Naive B cell (primary cell): ENCODE data around the gene UBASH3B. TPM values are rescaled to one million over a fixed set of nuclear protein-coding genes. Genes with fewer than 3 reads are reported as not detected.
A peak's percentile ranks its signal among the peaks of the same experiment; 100 is the strongest.

Experiments
- ATAC-seq, 2 donors: fragments of 150-1000 bp; cut with Tn5 transposase; 2 replicates each; pipeline ENCODE4 v1.10.0; 2021; ENCODE audit warnings: low read depth in 2 of 2, mild to moderate bottlenecking in 2 of 2, moderate library complexity in 2 of 2
- DNase-seq: peaks from one replicate; pipeline ENCODE4 v3.0.0; 2022
- H3K27ac Mint-ChIP-seq, 6 donors: one replicate each; pipeline ENCODE4 v1.8.0; 2020 to 2022; ENCODE audit warnings: mild to moderate bottlenecking in 6 of 6, mixed read lengths in 6 of 6, moderate library complexity in 5 of 6, inconsistent platforms in 2 of 6
- H3K27me3 Mint-ChIP-seq, 3 donors: one replicate each; pipeline ENCODE4 v1.8.0; 2021 to 2022; ENCODE audit warnings: mixed read lengths in 3 of 3, mild to moderate bottlenecking in 1 of 3
- H3K36me3 Mint-ChIP-seq, 2 donors: one replicate each; pipeline ENCODE4 v1.8.0; 2020 to 2022; ENCODE audit warnings: mixed read lengths in 2 of 2, inconsistent platforms in 1 of 2, mild to moderate bottlenecking in 1 of 2
- H3K4me1 Mint-ChIP-seq, 3 donors: one replicate each; pipeline ENCODE4 v1.8.0; 2020 to 2022; ENCODE audit warnings: mixed read lengths in 3 of 3, inconsistent platforms in 1 of 3, mild to moderate bottlenecking in 1 of 3, moderate library complexity in 1 of 3
- H3K4me3 Mint-ChIP-seq, 8 donors: one replicate each; pipeline ENCODE4 v1.8.0; 2020 to 2022; ENCODE audit warnings: mild to moderate bottlenecking in 8 of 8, mixed read lengths in 8 of 8, moderate library complexity in 8 of 8, inconsistent platforms in 2 of 8
- H3K9me3 Mint-ChIP-seq, 7 donors: one replicate each; pipeline ENCODE4 v1.8.0; 2020 to 2022; ENCODE audit warnings: mixed read lengths in 7 of 7, mild to moderate bottlenecking in 5 of 7, inconsistent platforms in 2 of 7, moderate library complexity in 1 of 7
- polyA plus RNA-seq, 6 donors: library from polyadenylated mRNA; unstranded; fragments of 300-500 nt; fragmentation: Illumina TruSeq; gene quantifications; one replicate each; pipeline ENCODE4 v1.2.3, GENCODE V29; 2021; ENCODE audit warnings: low read depth in 6 of 6

The UBASH3B gene
- polyA plus RNA-seq, 6 donors from 2014 or later = 2.2 to 5.5 (median 3.9) TPM

- Mint-ChIP-seq H3K4me3 (peak overlapping the region in 3 of 8 donors; percentile 66 to 94 (median 68)), H3K36me3 (no peaks in the 10 kb centered on the region), H3K27ac (no peak overlapping the region), H3K27me3 (peaks cover 12 to 23% (median 21%) of the 10 kb centered on the region in 3 donors), H3K4me1 (peaks cover 4 to 26% (median 23%) of the 10 kb centered on the region in 3 donors), H3K9me3 (no peaks in the 10 kb centered on the region)
- DNase-seq (no peak), ATAC-seq (no peak)
Measured at GRCh38 chr11:122653916-122654585, 1.5 kb upstream of the UBASH3B start.

GRCh38 chr11:122656073-122656630 lies 630 bp downstream of the UBASH3B start:
- ATAC-seq (peak; percentile 52 to 58), DNase-seq (no peak)
- H3K27me3 Mint-ChIP-seq = peaks cover 12 to 21% (median 19%) of the 10 kb centered on the region in 3 donors
- H3K27ac Mint-ChIP-seq = peak overlapping the region; percentile 78 to 95 (median 88)
- H3K4me1 Mint-ChIP-seq = peaks cover 15 to 46% (median 35%) of the 10 kb centered on the region in 3 donors
- H3K4me3 Mint-ChIP-seq = peak overlapping the region; percentile 93 to 98 (median 96)
- H3K36me3 Mint-ChIP-seq = no peaks in the 10 kb centered on the region
- no peaks in the 10 kb centered on the region for H3K9me3 Mint-ChIP-seq

- ATAC-seq = peak; percentile 59 to 67
- no peaks in the 10 kb centered on the region for H3K9me3 Mint-ChIP-seq
- H3K36me3 Mint-ChIP-seq = no peaks in the 10 kb centered on the region
- DNase-seq = peak; percentile 52
- peaks cover 15 to 47% (median 35%) of the 10 kb centered on the region in 3 donors for H3K4me1 Mint-ChIP-seq
- peaks cover 12 to 21% (median 19%) of the 10 kb centered on the region in 3 donors for H3K27me3 Mint-ChIP-seq
- peak overlapping the region; percentile 78 to 95 (median 87) for H3K27ac Mint-ChIP-seq
- H3K4me3 Mint-ChIP-seq = peak overlapping the region; percentile 93 to 98 (median 96)
Measured at GRCh38 chr11:122656631-122657101, 1.1 kb downstream of the UBASH3B start.

- Mint-ChIP-seq H3K27ac (peak overlapping the region in 2 of 6 donors; percentile 12 to 37), H3K27me3 (peaks cover 3 to 4% (median 3%) of the 10 kb centered on the region in 3 donors), H3K4me1 (peaks cover 14 to 51% (median 37%) of the 10 kb centered on the region in 3 donors), H3K9me3 (no peaks in the 10 kb centered on the region), H3K4me3 (peak overlapping the region in 1 of 8 donors; percentile 10), H3K36me3 (no peaks in the 10 kb centered on the region)
- ATAC-seq (no peak), DNase-seq (no peak)
Measured at GRCh38 chr11:122659676-122660554, 4.4 kb downstream of the UBASH3B start.

GRCh38 chr11:122661182-122661945 lies 5.8 kb downstream of the UBASH3B start:
- Mint-ChIP-seq H3K27me3 (peaks cover 0 to under 1% (median 0%) of the 10 kb centered on the region in 3 donors), H3K4me3 (no peak overlapping the region), H3K36me3 (no peaks in the 10 kb centered on the region), H3K4me1 (peaks cover 11 to 52% (median 38%) of the 10 kb centered on the region in 3 donors), H3K9me3 (no peaks in the 10 kb centered on the region), H3K27ac (no peak overlapping the region)
- ATAC-seq = no peak
- DNase-seq = no peak

- H3K27me3 Mint-ChIP-seq = peaks cover 0 to 8% (median 5%) of the 10 kb centered on the region in 3 donors
- no peak overlapping the region for H3K4me3 Mint-ChIP-seq
- H3K9me3 Mint-ChIP-seq = peaks cover 0 to 1% (median 0%) of the 10 kb centered on the region in 7 donors
- peak overlapping the region in 2 of 6 donors; percentile 15 to 26 for H3K27ac Mint-ChIP-seq
- H3K36me3 Mint-ChIP-seq = no peaks in the 10 kb centered on the region
- no peak for DNase-seq
- no peak for ATAC-seq
- peaks cover 17 to 44% (median 39%) of the 10 kb centered on the region in 3 donors for H3K4me1 Mint-ChIP-seq
Measured at GRCh38 chr11:122663056-122663740, 7.7 kb downstream of the UBASH3B start.

- Mint-ChIP-seq H3K4me1 (peaks cover 22 to 49% (median 44%) of the 10 kb centered on the region in 3 donors), H3K36me3 (no peaks in the 10 kb centered on the region), H3K4me3 (no peak overlapping the region), H3K27me3 (peaks cover 0 to 8% (median 5%) of the 10 kb centered on the region in 3 donors), H3K9me3 (peaks cover 0 to 1% (median 0%) of the 10 kb centered on the region in 7 donors), H3K27ac (peak overlapping the region in 2 of 6 donors; percentile 15 to 67)
- no peak for DNase-seq
- ATAC-seq = no peak
Measured at GRCh38 chr11:122663764-122664163, 8.2 kb downstream of the UBASH3B start.

GRCh38 chr11:122664188-122664587 lies 8.7 kb downstream of the UBASH3B start:
- no peak overlapping the region for H3K4me3 Mint-ChIP-seq
- H3K9me3 Mint-ChIP-seq = peaks cover 0 to 4% (median 2%) of the 10 kb centered on the region in 7 donors
- H3K4me1 Mint-ChIP-seq = peaks cover 24 to 53% (median 48%) of the 10 kb centered on the region in 3 donors
- H3K27me3 Mint-ChIP-seq = peaks cover 3 to 12% (median 5%) of the 10 kb centered on the region in 3 donors
- peak overlapping the region in 1 of 6 donors; percentile 67 for H3K27ac Mint-ChIP-seq
- ATAC-seq (no peak), DNase-seq (no peak)
- peaks cover 2 to 4% of the 10 kb centered on the region in 2 donors for H3K36me3 Mint-ChIP-seq

GRCh38 chr11:122665861-122666260 lies 10.3 kb downstream of the UBASH3B start:
- H3K36me3 Mint-ChIP-seq = peaks cover 4 to 8% of the 10 kb centered on the region in 2 donors
- H3K4me3 Mint-ChIP-seq = no peak overlapping the region
- peaks cover 0 to 7% (median 5%) of the 10 kb centered on the region in 7 donors for H3K9me3 Mint-ChIP-seq
- DNase-seq (no peak), ATAC-seq (no peak)
- H3K27me3 Mint-ChIP-seq = peaks cover 14 to 24% (median 15%) of the 10 kb centered on the region in 3 donors
- peaks cover 16 to 49% (median 47%) of the 10 kb centered on the region in 3 donors for H3K4me1 Mint-ChIP-seq
- no peak overlapping the region for H3K27ac Mint-ChIP-seq

- ATAC-seq (peak in 1 of 2 donors; percentile 44), DNase-seq (no peak)
- Mint-ChIP-seq H3K27me3 (peaks cover 14 to 24% (median 15%) of the 10 kb centered on the region in 3 donors), H3K27ac (peak overlapping the region in 1 of 6 donors; percentile 50), H3K36me3 (peaks cover 4 to 8% of the 10 kb centered on the region in 2 donors), H3K4me1 (peaks cover 21 to 55% (median 53%) of the 10 kb centered on the region in 3 donors), H3K9me3 (peaks cover 0 to 7% (median 5%) of the 10 kb centered on the region in 7 donors), H3K4me3 (peak overlapping the region in 3 of 8 donors; percentile 13 to 65 (median 26))
Measured at GRCh38 chr11:122666743-122667142, 11.2 kb downstream of the UBASH3B start.

- peak in 1 of 2 donors; percentile 42 for ATAC-seq
Measured at GRCh38 chr11:122668562-122669090, 13.1 kb downstream of the UBASH3B start.

More at GRCh38 chr11:122668562-122669090, 13.1 kb downstream of the UBASH3B start:
- peak overlapping the region in 3 of 8 donors; percentile 3 to 39 (median 7) for H3K4me3 Mint-ChIP-seq
- H3K27ac Mint-ChIP-seq = peak overlapping the region in 2 of 6 donors; percentile 49 to 62
- peaks cover 4 to 8% of the 10 kb centered on the region in 2 donors for H3K36me3 Mint-ChIP-seq
- H3K27me3 Mint-ChIP-seq = peaks cover 14 to 24% (median 21%) of the 10 kb centered on the region in 3 donors
- DNase-seq = peak; percentile 21
- peaks cover 28 to 60% (median 58%) of the 10 kb centered on the region in 3 donors for H3K4me1 Mint-ChIP-seq
- H3K9me3 Mint-ChIP-seq = peaks cover 0 to 7% (median 5%) of the 10 kb centered on the region in 7 donors
